Neural progenitor cell (in vitro differentiated cells): ENCODE measurements around the gene CACNB4. TPM values are rescaled to one million over a fixed set of nuclear protein-coding genes. Genes with fewer than 3 reads are reported as not detected.
"Not testable (repeated sequence)": the region's sequence is repeated elsewhere in the genome, so short reads cannot be mapped to it uniquely, and the experiment has no call there.

Experiments
- DNase-seq: peaks from one replicate; pipeline ENCODE4 v3.0.0-alpha.2; 2016; ENCODE audit warnings: low spot score
- H2AFZ ChIP-seq: fragments of 200-600 bp; sonication (generic); replicated peaks from 2 replicates; pipeline ENCODE4 v1.6.1; 2016; ENCODE audit warnings: antibody characterized with exemption
- H3F3A ChIP-seq: fragments of 200-600 bp; sonication (generic); 2 replicates; pipeline ENCODE4 v1.6.1; 2016; ENCODE audit warnings: antibody characterized with exemption, low read depth
- H3K27ac ChIP-seq: fragments of 200-600 bp; sonication (generic); 2 replicates; pipeline ENCODE4 v1.5.1; 2016; ENCODE audit warnings: mild to moderate bottlenecking
- H3K27me3 ChIP-seq: fragments of 200-600 bp; sonication (generic); 2 replicates; pipeline ENCODE4 v1.6.1; 2016; ENCODE audit warnings: mild to moderate bottlenecking, moderate library complexity
- H3K36me3 ChIP-seq: fragments of 200-600 bp; sonication (generic); 2 replicates; pipeline ENCODE4 v1.5.1; 2016
- H3K4me1 ChIP-seq: fragments of 200-600 bp; sonication (generic); 2 replicates; pipeline ENCODE4 v1.6.1; 2016; ENCODE audit warnings: mixed run types
- H3K4me2 ChIP-seq: fragments of 200-600 bp; sonication (generic); 2 replicates; pipeline ENCODE4 v1.6.1; 2016
- H3K4me3 ChIP-seq: fragments of 200-600 bp; sonication (generic); 2 replicates; pipeline ENCODE4 v1.5.1; 2016
- H3K79me2 ChIP-seq: fragments of 200-600 bp; sonication (generic); 2 replicates; pipeline ENCODE4 v1.6.1; 2016; ENCODE audit warnings: low read depth
- H3K9ac ChIP-seq: fragments of 200-600 bp; sonication (generic); 2 replicates; pipeline ENCODE4 v1.6.1; 2016
- H3K9me3 ChIP-seq: fragments of 200-600 bp; sonication (generic); 2 replicates; pipeline ENCODE4 v1.5.1; 2016; ENCODE audit warnings: low read depth
- H4K20me1 ChIP-seq: fragments of 200-600 bp; sonication (generic); 2 replicates; pipeline ENCODE4 v1.6.1; 2016; ENCODE audit warnings: low read depth
- H3K27ac Mint-ChIP-seq: 3 replicates; pipeline ENCODE4 v1.8.0; 2021; ENCODE audit warnings: mixed read lengths
- H3K27me3 Mint-ChIP-seq: 2 replicates; pipeline ENCODE4 v1.8.0; 2022; ENCODE audit warnings: low read depth, mild to moderate bottlenecking, inconsistent platforms, moderate library complexity, mixed read lengths; ENCODE audit not compliant: insufficient read depth
- H3K36me3 Mint-ChIP-seq: 3 replicates; pipeline ENCODE4 v1.8.0; 2021; ENCODE audit warnings: mixed read lengths
- H3K4me1 Mint-ChIP-seq: 3 replicates; pipeline ENCODE4 v1.8.0; 2021; ENCODE audit warnings: mixed read lengths
- H3K4me3 Mint-ChIP-seq: 3 replicates; pipeline ENCODE4 v1.8.0; 2021; ENCODE audit warnings: mild to moderate bottlenecking, moderate library complexity, mixed read lengths
- H3K9me3 Mint-ChIP-seq: 3 replicates; pipeline ENCODE4 v1.8.0; 2020; ENCODE audit warnings: mixed read lengths
- CTCF ChIP-seq: fragments of 200-600 bp; sonication (generic); IDR thresholded peaks from 2 replicates; pipeline ENCODE4 v1.5.1; 2017; ENCODE audit warnings: antibody characterized with exemption, mild to moderate bottlenecking
- EZH2 ChIP-seq: fragments of 200-600 bp; sonication (generic); IDR thresholded peaks from 2 replicates; pipeline ENCODE4 v1.6.1; 2017; ENCODE audit warnings: antibody characterized with exemption, mild to moderate bottlenecking, moderate library complexity
- EZH2phosphoT487 ChIP-seq: fragments of 200-600 bp; sonication (generic); IDR thresholded peaks from 2 replicates; pipeline ENCODE4 v1.6.1; 2017; ENCODE audit warnings: antibody characterized with exemption
- total RNA-seq: library from RNA; depleted of rRNA; stranded (reverse); fragments of >200 nt; gene quantifications from 2 replicates; pipeline ENCODE4 v1.2.3, GENCODE V29; 2015; ENCODE audit warnings: low replicate concordance

CACNB4 gene
- total RNA-seq, 1 donor from 2014 or later: 14.2 TPM

- no peaks in the 10 kb centered on the region for H3K79me2 ChIP-seq
- Mint-ChIP-seq H3K36me3 (peaks cover 12% of the 10 kb centered on the region), H3K27me3 (no peaks in the 10 kb centered on the region), H3K4me1 (no peaks in the 10 kb centered on the region), H3K27ac (no peak overlapping the region), H3K4me3 (no peak overlapping the region), H3K9me3 (no peaks in the 10 kb centered on the region)
- no peak overlapping the region for H3K4me3 ChIP-seq
- DNase-seq: no peak
- no peak overlapping the region for H3K4me2 ChIP-seq
- H3K27me3 ChIP-seq: no peaks in the 10 kb centered on the region
- H3K9ac ChIP-seq: no peak overlapping the region
- H2AFZ ChIP-seq: no peak overlapping the region
- no peaks in the 10 kb centered on the region for H3K9me3 ChIP-seq
- no peaks in the 10 kb centered on the region for H3K4me1 ChIP-seq
- H3K27ac ChIP-seq: no peak overlapping the region
- no peak for TF ChIP-seq CTCF
- no peak for TF ChIP-seq EZH2
- TF ChIP-seq EZH2phosphoT487: no peak
- no peaks in the 10 kb centered on the region for H3F3A ChIP-seq
- peaks cover 4% of the 10 kb centered on the region for H3K36me3 ChIP-seq
- no peaks in the 10 kb centered on the region for H4K20me1 ChIP-seq
Measured at GRCh38 chr2:151796774-151797173, 302.1 kb downstream of the CACNB4 start.

GRCh38 chr2:151795646-151796240 lies 303.1 kb downstream of the CACNB4 start:
- H3F3A ChIP-seq: no peaks in the 10 kb centered on the region
- H3K9ac ChIP-seq: no peak overlapping the region
- H3K36me3 ChIP-seq: peaks cover 3% of the 10 kb centered on the region
- H3K4me2 ChIP-seq: no peak overlapping the region
- no peaks in the 10 kb centered on the region for H4K20me1 ChIP-seq
- H3K4me1 ChIP-seq: no peaks in the 10 kb centered on the region
- H3K27ac ChIP-seq: no peak overlapping the region
- no peak for DNase-seq
- H3K9me3 ChIP-seq: no peaks in the 10 kb centered on the region
- no peak for TF ChIP-seq EZH2
- TF ChIP-seq EZH2phosphoT487: no peak
- TF ChIP-seq CTCF: no peak
- Mint-ChIP-seq H3K27ac (no peak overlapping the region), H3K4me3 (no peak overlapping the region), H3K27me3 (no peaks in the 10 kb centered on the region), H3K36me3 (peaks cover 17% of the 10 kb centered on the region), H3K4me1 (no peaks in the 10 kb centered on the region), H3K9me3 (no peaks in the 10 kb centered on the region)
- no peak overlapping the region for H2AFZ ChIP-seq
- H3K4me3 ChIP-seq: no peak overlapping the region
- no peaks in the 10 kb centered on the region for H3K79me2 ChIP-seq
- no peaks in the 10 kb centered on the region for H3K27me3 ChIP-seq

GRCh38 chr2:151794422-151794821 lies 304.4 kb downstream of the CACNB4 start:
- peaks cover 18% of the 10 kb centered on the region for H3K36me3 Mint-ChIP-seq
- H3K27me3 Mint-ChIP-seq, H3K27ac ChIP-seq, H3K9me3 ChIP-seq, H3K4me3 ChIP-seq, H3K27me3 ChIP-seq, H3K4me1 ChIP-seq, H3K4me2 ChIP-seq, H3K9me3 Mint-ChIP-seq, H2AFZ ChIP-seq, H3K27ac Mint-ChIP-seq, H3K36me3 ChIP-seq, H3K4me1 Mint-ChIP-seq, H3K79me2 ChIP-seq, H4K20me1 ChIP-seq, H3K4me3 Mint-ChIP-seq, H3K9ac ChIP-seq, DNase-seq, H3F3A ChIP-seq: not testable (repeated sequence)

- Mint-ChIP-seq H3K4me3 (no peak overlapping the region), H3K27me3 (peaks cover under 1% of the 10 kb centered on the region), H3K9me3 (no peaks in the 10 kb centered on the region), H3K4me1 (no peaks in the 10 kb centered on the region), H3K36me3 (peaks cover 18% of the 10 kb centered on the region), H3K27ac (no peak overlapping the region)
- H3K79me2 ChIP-seq: no peaks in the 10 kb centered on the region
- no peaks in the 10 kb centered on the region for H3K9me3 ChIP-seq
- H3K4me1 ChIP-seq: no peaks in the 10 kb centered on the region
- H3K4me3 ChIP-seq: no peak overlapping the region
- H3K36me3 ChIP-seq: peaks cover 3% of the 10 kb centered on the region
- no peak for DNase-seq
- H3K4me2 ChIP-seq: no peak overlapping the region
- no peak overlapping the region for H3K27ac ChIP-seq
- no peaks in the 10 kb centered on the region for H3K27me3 ChIP-seq
- H3K9ac ChIP-seq: no peak overlapping the region
- TF ChIP-seq EZH2 (no peak), EZH2phosphoT487 (no peak)
- no peaks in the 10 kb centered on the region for H4K20me1 ChIP-seq
- no peak overlapping the region for H2AFZ ChIP-seq
- no peaks in the 10 kb centered on the region for H3F3A ChIP-seq
Measured at GRCh38 chr2:151793123-151793522, 305.7 kb downstream of the CACNB4 start.
